ENCODE measurements around the gene LMNB1. TPM values are rescaled to one million over a fixed set of nuclear protein-coding genes. Genes with fewer than 3 reads are reported as not detected.
"Not testable (repeated sequence)": the region's sequence is repeated elsewhere in the genome, so short reads cannot be mapped to it uniquely, and the experiment has no call there.

The LMNB1 gene
- total RNA-seq, 2 donors from 2014 or later = 185 to 205 TPM

DNA sequence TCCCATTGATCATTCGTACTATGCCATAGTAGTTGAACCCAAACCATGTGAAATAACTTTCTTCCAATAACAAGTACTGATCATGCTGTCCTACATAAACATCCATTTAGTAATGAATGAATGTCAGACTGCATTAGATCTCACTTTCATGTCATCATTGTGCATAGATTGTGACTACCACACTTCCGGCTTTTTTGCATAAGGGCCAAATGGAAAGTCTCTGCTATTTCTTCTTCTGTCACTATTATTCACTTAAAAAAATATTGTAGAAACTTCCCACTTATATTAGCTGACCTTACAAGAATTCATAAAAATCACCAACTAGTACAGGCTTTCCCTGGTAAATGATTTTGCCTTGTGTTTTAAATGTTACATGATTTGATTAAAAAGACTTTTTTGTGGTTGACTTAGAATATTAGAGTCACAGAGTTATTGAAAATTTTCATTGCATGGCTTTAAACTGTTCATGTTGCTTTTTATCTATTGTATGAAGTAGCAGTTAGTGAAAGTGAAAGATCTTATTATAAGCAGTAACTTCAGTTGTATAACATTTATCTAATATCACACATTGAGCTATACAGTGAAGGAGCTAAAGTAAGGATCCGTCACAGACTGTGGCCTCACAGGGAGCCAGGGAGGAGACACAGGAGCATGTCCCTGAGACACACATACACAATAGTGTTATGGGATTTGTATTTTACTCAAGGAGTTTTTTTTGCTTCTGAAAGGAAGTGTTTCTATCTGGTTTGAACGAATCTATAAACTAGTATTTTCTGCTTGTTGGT lies 33.9 kb downstream of the LMNB1 start:
- Histone ChIP-seq H3K9me3 (ENCODE audit: control insufficient read depth, low read length) (no peaks in the 10 kb centered on the region), H3K27ac (ENCODE audit: low read depth, low read length) (no peak overlapping the region), H3K27me3 (ENCODE audit: control insufficient read depth, insufficient read depth, low read length, poor library complexity, severe bottlenecking) (no peaks in the 10 kb centered on the region), H3K4me1 (ENCODE audit: control insufficient read depth, insufficient read depth, low read length) (no peaks in the 10 kb centered on the region), H3K36me3 (ENCODE audit: control insufficient read depth, insufficient read depth, low read length) (peaks cover 95% of the 10 kb centered on the region), H3K9ac (ENCODE audit: extremely low read depth, low read length, poor library complexity, severe bottlenecking) (no peak overlapping the region), H3K4me3 (ENCODE audit: low read length) (no peak overlapping the region)
- no peak for TF ChIP-seq CTCF (conservative IDR thresholded peaks at IDR 0.05)
- Mint-ChIP-seq H3K9me3 (no peaks in the 10 kb centered on the region), H3K4me1 (peaks cover 5% of the 10 kb centered on the region), H3K36me3 (ENCODE audit: low read depth) (peaks cover 76% of the 10 kb centered on the region), H3K27ac (peak overlapping the region; percentile 42), H3K27me3 (ENCODE audit: insufficient read depth) (no peaks in the 10 kb centered on the region), H3K4me3 (no peak overlapping the region)
- WGBS, 2 experiments (ENCODE audit: insufficient coverage in 1 of 2, insufficient read length in 1 of 2) = 84 to 100% methylated on average over 2 to 4 of the region's 4 CpGs
- no peak for DNase-seq

- Histone ChIP-seq H3K9me3 (ENCODE audit: control insufficient read depth, low read length) (no peaks in the 10 kb centered on the region), H3K27ac (ENCODE audit: low read depth, low read length) (no peak overlapping the region), H3K36me3 (ENCODE audit: control insufficient read depth, insufficient read depth, low read length) (peaks cover 95% of the 10 kb centered on the region), H3K4me1 (ENCODE audit: control insufficient read depth, insufficient read depth, low read length) (no peaks in the 10 kb centered on the region), H3K9ac (ENCODE audit: extremely low read depth, low read length, poor library complexity, severe bottlenecking) (no peak overlapping the region), H3K27me3 (ENCODE audit: control insufficient read depth, insufficient read depth, low read length, poor library complexity, severe bottlenecking) (no peaks in the 10 kb centered on the region), H3K4me3 (ENCODE audit: low read length) (no peak overlapping the region)
- no peaks in the 10 kb centered on the region for H3K9me3 Mint-ChIP-seq
- H3K36me3 Mint-ChIP-seq (ENCODE audit: low read depth) = peaks cover 75% of the 10 kb centered on the region
- no peak overlapping the region for H3K27ac Mint-ChIP-seq
- no peak for TF ChIP-seq CTCF (conservative IDR thresholded peaks at IDR 0.05)
- 94 to 100% methylated on average over 4 to 6 of the region's 6 CpGs for WGBS, 2 experiments (ENCODE audit: insufficient coverage in 1 of 2, insufficient read length in 1 of 2)
- H3K27me3 Mint-ChIP-seq (ENCODE audit: insufficient read depth) = no peaks in the 10 kb centered on the region
- peaks cover 5% of the 10 kb centered on the region for H3K4me1 Mint-ChIP-seq
- no peak overlapping the region for H3K4me3 Mint-ChIP-seq
- DNase-seq = no peak
Observed at GRCh38 chr5:126811515-126812198, 34.7 kb downstream of the LMNB1 start.

- no peak for TF ChIP-seq CTCF (conservative IDR thresholded peaks at IDR 0.05)
- H3K9me3 ChIP-seq (ENCODE audit: control insufficient read depth, low read length) = no peaks in the 10 kb centered on the region
- no peak overlapping the region for H3K9ac ChIP-seq (ENCODE audit: extremely low read depth, low read length, poor library complexity, severe bottlenecking)
- no peaks in the 10 kb centered on the region for H3K27me3 Mint-ChIP-seq (ENCODE audit: insufficient read depth)
- H3K36me3 ChIP-seq (ENCODE audit: control insufficient read depth, insufficient read depth, low read length) = peaks cover 95% of the 10 kb centered on the region
- WGBS, 2 experiments (ENCODE audit: insufficient coverage in 1 of 2, insufficient read length in 1 of 2) = 71 to 100% methylated on average over 2 to 4 of the region's 4 CpGs
- H3K36me3 Mint-ChIP-seq (ENCODE audit: low read depth) = peaks cover 76% of the 10 kb centered on the region
- no peaks in the 10 kb centered on the region for H3K27me3 ChIP-seq (ENCODE audit: control insufficient read depth, insufficient read depth, low read length, poor library complexity, severe bottlenecking)
- H3K27ac Mint-ChIP-seq = no peak overlapping the region
- H3K9me3 Mint-ChIP-seq = no peaks in the 10 kb centered on the region
- no peak overlapping the region for H3K4me3 ChIP-seq (ENCODE audit: low read length)
- no peak overlapping the region for H3K27ac ChIP-seq (ENCODE audit: low read depth, low read length)
- no peak for DNase-seq
- H3K4me1 ChIP-seq (ENCODE audit: control insufficient read depth, insufficient read depth, low read length) = no peaks in the 10 kb centered on the region
- peaks cover 5% of the 10 kb centered on the region for H3K4me1 Mint-ChIP-seq
- no peak overlapping the region for H3K4me3 Mint-ChIP-seq
Observed at GRCh38 chr5:126812199-126812570, 35.2 kb downstream of the LMNB1 start.

DNA sequence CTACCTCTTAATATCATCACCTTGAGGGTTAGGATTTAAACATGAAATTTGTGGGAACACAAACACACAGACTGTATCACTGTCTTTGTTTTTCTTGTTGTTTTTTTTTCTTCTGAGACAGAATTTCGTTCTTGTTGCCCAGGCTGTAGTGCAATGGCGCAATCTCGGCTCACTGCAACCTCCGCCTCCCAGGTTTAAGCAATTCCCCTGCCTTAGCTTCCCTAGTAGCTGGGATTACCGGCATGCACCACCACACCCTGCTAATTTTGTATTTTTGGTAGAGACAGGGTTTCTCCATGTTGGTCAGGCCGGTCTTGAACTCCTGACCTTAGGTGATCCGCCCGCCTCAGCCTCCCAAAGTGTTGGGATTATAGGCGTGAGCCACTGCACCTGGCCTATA lies 36.9 kb downstream of the LMNB1 start:
- not testable (repeated sequence) for H3K27ac Mint-ChIP-seq
- peaks cover 80% of the 10 kb centered on the region for H3K36me3 Mint-ChIP-seq (ENCODE audit: low read depth)

More for the DNA sequence above, 36.9 kb downstream of the LMNB1 start:
- H3K9me3 Mint-ChIP-seq; H3K4me3 Mint-ChIP-seq; H3K27ac ChIP-seq (ENCODE audit: low read depth, low read length); H3K9me3 ChIP-seq (ENCODE audit: control insufficient read depth, low read length); H3K4me3 ChIP-seq (ENCODE audit: low read length); DNase-seq; H3K9ac ChIP-seq (ENCODE audit: extremely low read depth, low read length, poor library complexity, severe bottlenecking); H3K27me3 Mint-ChIP-seq (ENCODE audit: insufficient read depth); H3K4me1 Mint-ChIP-seq; H3K27me3 ChIP-seq (ENCODE audit: control insufficient read depth, insufficient read depth, low read length, poor library complexity, severe bottlenecking); H3K4me1 ChIP-seq (ENCODE audit: control insufficient read depth, insufficient read depth, low read length): not testable (repeated sequence)
- WGBS, 2 experiments (ENCODE audit: insufficient coverage in 1 of 2, insufficient read length in 1 of 2) = 83 to 98% methylated on average over 7 to 9 of the region's 9 CpGs
- H3K36me3 ChIP-seq (ENCODE audit: control insufficient read depth, insufficient read depth, low read length) = peaks cover 96% of the 10 kb centered on the region
